ENCODE results near the gene ELOVL5.

DNA sequence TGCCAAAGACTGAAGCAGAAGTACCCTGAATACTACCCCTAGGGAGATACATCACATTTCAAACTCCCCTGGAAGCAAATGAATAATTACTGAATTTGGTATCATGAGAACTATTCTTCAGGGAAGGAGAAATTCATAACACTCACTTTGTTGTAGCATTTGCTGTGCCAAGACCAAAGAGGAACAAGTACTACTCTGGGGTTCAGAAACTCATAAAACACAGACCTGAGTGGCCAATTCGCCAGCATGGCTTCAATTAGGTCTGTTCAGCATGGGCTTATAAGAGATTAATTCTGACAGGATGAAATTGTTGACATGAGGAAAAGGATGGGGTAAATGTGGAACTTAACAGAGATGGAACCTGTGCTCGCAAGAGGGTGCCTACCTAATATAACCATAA lies 6.5 kb downstream of the ELOVL5 start:
- TF ChIP-seq RAD21 (IDR thresholded peaks at IDR 0.05) (no peak), SP1 (IDR thresholded peaks at IDR 0.05) (no peak), TAF1 (conservative IDR thresholded peaks at IDR 0.05) (no peak), JUND (IDR thresholded peaks at IDR 0.05) (no peak), NR2F2 (IDR thresholded peaks at IDR 0.05) (no peak), EGR1 (IDR thresholded peaks at IDR 0.05; ENCODE audit: low read depth in 2 of 2) (no peak)
- TF ChIP-seq, protein P1, sequence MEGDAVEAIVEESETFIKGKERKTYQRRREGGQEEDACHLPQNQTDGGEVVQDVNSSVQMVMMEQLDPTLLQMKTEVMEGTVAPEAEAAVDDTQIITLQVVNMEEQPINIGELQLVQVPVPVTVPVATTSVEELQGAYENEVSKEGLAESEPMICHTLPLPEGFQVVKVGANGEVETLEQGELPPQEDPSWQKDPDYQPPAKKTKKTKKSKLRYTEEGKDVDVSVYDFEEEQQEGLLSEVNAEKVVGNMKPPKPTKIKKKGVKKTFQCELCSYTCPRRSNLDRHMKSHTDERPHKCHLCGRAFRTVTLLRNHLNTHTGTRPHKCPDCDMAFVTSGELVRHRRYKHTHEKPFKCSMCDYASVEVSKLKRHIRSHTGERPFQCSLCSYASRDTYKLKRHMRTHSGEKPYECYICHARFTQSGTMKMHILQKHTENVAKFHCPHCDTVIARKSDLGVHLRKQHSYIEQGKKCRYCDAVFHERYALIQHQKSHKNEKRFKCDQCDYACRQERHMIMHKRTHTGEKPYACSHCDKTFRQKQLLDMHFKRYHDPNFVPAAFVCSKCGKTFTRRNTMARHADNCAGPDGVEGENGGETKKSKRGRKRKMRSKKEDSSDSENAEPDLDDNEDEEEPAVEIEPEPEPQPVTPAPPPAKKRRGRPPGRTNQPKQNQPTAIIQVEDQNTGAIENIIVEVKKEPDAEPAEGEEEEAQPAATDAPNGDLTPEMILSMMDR (IDR thresholded peaks at IDR 0.05; ENCODE audit: low read depth, low read length, missing input control), result no peak
- TF ChIP-seq, protein P2, sequence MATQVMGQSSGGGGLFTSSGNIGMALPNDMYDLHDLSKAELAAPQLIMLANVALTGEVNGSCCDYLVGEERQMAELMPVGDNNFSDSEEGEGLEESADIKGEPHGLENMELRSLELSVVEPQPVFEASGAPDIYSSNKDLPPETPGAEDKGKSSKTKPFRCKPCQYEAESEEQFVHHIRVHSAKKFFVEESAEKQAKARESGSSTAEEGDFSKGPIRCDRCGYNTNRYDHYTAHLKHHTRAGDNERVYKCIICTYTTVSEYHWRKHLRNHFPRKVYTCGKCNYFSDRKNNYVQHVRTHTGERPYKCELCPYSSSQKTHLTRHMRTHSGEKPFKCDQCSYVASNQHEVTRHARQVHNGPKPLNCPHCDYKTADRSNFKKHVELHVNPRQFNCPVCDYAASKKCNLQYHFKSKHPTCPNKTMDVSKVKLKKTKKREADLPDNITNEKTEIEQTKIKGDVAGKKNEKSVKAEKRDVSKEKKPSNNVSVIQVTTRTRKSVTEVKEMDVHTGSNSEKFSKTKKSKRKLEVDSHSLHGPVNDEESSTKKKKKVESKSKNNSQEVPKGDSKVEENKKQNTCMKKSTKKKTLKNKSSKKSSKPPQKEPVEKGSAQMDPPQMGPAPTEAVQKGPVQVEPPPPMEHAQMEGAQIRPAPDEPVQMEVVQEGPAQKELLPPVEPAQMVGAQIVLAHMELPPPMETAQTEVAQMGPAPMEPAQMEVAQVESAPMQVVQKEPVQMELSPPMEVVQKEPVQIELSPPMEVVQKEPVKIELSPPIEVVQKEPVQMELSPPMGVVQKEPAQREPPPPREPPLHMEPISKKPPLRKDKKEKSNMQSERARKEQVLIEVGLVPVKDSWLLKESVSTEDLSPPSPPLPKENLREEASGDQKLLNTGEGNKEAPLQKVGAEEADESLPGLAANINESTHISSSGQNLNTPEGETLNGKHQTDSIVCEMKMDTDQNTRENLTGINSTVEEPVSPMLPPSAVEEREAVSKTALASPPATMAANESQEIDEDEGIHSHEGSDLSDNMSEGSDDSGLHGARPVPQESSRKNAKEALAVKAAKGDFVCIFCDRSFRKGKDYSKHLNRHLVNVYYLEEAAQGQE (IDR thresholded peaks at IDR 0.05), result no peak
